Measurements from ENCODE around the gene PDIA5. TPM values are rescaled to one million over a fixed set of nuclear protein-coding genes. Genes with fewer than 3 reads are reported as not detected.

Gene PDIA5
- total RNA-seq, 2 experiments from 2014 or later: 2.2 to 3.0 TPM

- H3K4me3 Mint-ChIP-seq: no peak overlapping the region
- intact Hi-C loops (cut with DNase I, micrococcal nuclease): no loop called here
- H3K4me1 ChIP-seq (ENCODE audit: insufficient read depth, low read length): no peaks in the 10 kb centered on the region
- no peaks in the 10 kb centered on the region for H3K36me3 ChIP-seq (ENCODE audit: insufficient read depth, low read length)
- no peak overlapping the region for H3K27ac ChIP-seq (ENCODE audit: low read depth in 1 of 2, low read length in 2 of 2)
- H3K27me3 Mint-ChIP-seq: no peaks in the 10 kb centered on the region
- TF ChIP-seq CTCF (IDR thresholded peaks at IDR 0.05): no peak
- no peaks in the 10 kb centered on the region for H3K27me3 ChIP-seq (ENCODE audit: control insufficient read depth in 1 of 2, insufficient read depth in 2 of 2, low read length in 2 of 2)
- no peaks in the 10 kb centered on the region for H3K36me3 Mint-ChIP-seq (ENCODE audit: low read depth)
- ATAC-seq (ENCODE audit: poor library complexity) (no peak), DNase-seq (no peak)
- peaks cover 4% of the 10 kb centered on the region for H3K4me1 Mint-ChIP-seq (ENCODE audit: low read depth)
- no peak overlapping the region for H3K4me3 ChIP-seq (ENCODE audit: low read length)
- H3K9me3 ChIP-seq (ENCODE audit: control insufficient read depth in 1 of 2, insufficient read depth in 1 of 2, low read length in 2 of 2): no peaks in the 10 kb centered on the region
- H3K27ac Mint-ChIP-seq: no peak overlapping the region
- CTCF ChIA-PET: no interaction called here
- POLR2A ChIA-PET: no interaction called here
- H3K9me3 Mint-ChIP-seq: no peaks in the 10 kb centered on the region
These were observed 8.5 kb downstream of the PDIA5 start for GRCh38 chr3:123075359-123075758.

GRCh38 chr3:123076112-123076495 lies 9.3 kb downstream of the PDIA5 start:
- Histone ChIP-seq H3K27me3 (ENCODE audit: control insufficient read depth in 1 of 2, insufficient read depth in 2 of 2, low read length in 2 of 2) (no peaks in the 10 kb centered on the region), H3K9me3 (ENCODE audit: control insufficient read depth in 1 of 2, insufficient read depth in 1 of 2, low read length in 2 of 2) (no peaks in the 10 kb centered on the region), H3K36me3 (ENCODE audit: insufficient read depth, low read length) (no peaks in the 10 kb centered on the region), H3K27ac (ENCODE audit: low read depth in 1 of 2, low read length in 2 of 2) (no peak overlapping the region), H3K4me1 (ENCODE audit: insufficient read depth, low read length) (no peaks in the 10 kb centered on the region), H3K4me3 (ENCODE audit: low read length) (no peak overlapping the region)
- Mint-ChIP-seq H3K36me3 (ENCODE audit: low read depth) (no peaks in the 10 kb centered on the region), H3K9me3 (no peaks in the 10 kb centered on the region), H3K4me1 (ENCODE audit: low read depth) (peaks cover 4% of the 10 kb centered on the region), H3K27ac (no peak overlapping the region), H3K27me3 (no peaks in the 10 kb centered on the region), H3K4me3 (no peak overlapping the region)
- intact Hi-C loops (cut with DNase I, micrococcal nuclease): no loop called here
- ATAC-seq (ENCODE audit: poor library complexity) (no peak), DNase-seq (no peak)
- ChIA-PET CTCF (no interaction called here), POLR2A (no interaction called here)
- no peak for TF ChIP-seq CTCF (IDR thresholded peaks at IDR 0.05)

- H3K36me3 Mint-ChIP-seq (ENCODE audit: low read depth): no peaks in the 10 kb centered on the region
These were observed 9.9 kb downstream of the PDIA5 start for GRCh38 chr3:123076496-123077418.

More at GRCh38 chr3:123076496-123077418, 9.9 kb downstream of the PDIA5 start:
- DNase-seq (peak in 1 of 14 experiments; percentile 2), ATAC-seq (ENCODE audit: poor library complexity) (no peak)
- H3K9me3 Mint-ChIP-seq: no peaks in the 10 kb centered on the region
- ChIA-PET POLR2A (no interaction called here), CTCF (no interaction called here)
- no peaks in the 10 kb centered on the region for H3K27me3 Mint-ChIP-seq
- no peak overlapping the region for H3K27ac Mint-ChIP-seq
- intact Hi-C loops (cut with DNase I, micrococcal nuclease): no loop called here
- H3K36me3 ChIP-seq (ENCODE audit: insufficient read depth, low read length): no peaks in the 10 kb centered on the region
- no peaks in the 10 kb centered on the region for H3K27me3 ChIP-seq (ENCODE audit: control insufficient read depth in 1 of 2, insufficient read depth in 2 of 2, low read length in 2 of 2)
- no peak overlapping the region for H3K4me3 ChIP-seq (ENCODE audit: low read length)
- H3K27ac ChIP-seq (ENCODE audit: low read depth in 1 of 2, low read length in 2 of 2): no peak overlapping the region
- no peak for TF ChIP-seq CTCF (IDR thresholded peaks at IDR 0.05)
- H3K4me3 Mint-ChIP-seq: no peak overlapping the region
- no peaks in the 10 kb centered on the region for H3K4me1 ChIP-seq (ENCODE audit: insufficient read depth, low read length)
- peaks cover 8% of the 10 kb centered on the region for H3K4me1 Mint-ChIP-seq (ENCODE audit: low read depth)
- no peaks in the 10 kb centered on the region for H3K9me3 ChIP-seq (ENCODE audit: control insufficient read depth in 1 of 2, insufficient read depth in 1 of 2, low read length in 2 of 2)
